ENCODE results near the gene CNN2. TPM values are rescaled to one million over a fixed set of nuclear protein-coding genes. Genes with fewer than 3 reads are reported as not detected.

The CNN2 gene
- total and polyA plus RNA-seq, 2 of the 4 experiments (the other 2 are of a cell fraction) = 272 to 395 TPM

- dilution Hi-C loops (cut with HindIII; ENCODE audit: low sequenced_read_pairs, unreplicated experiment) = no loop called here
- H3K4me3 ChIP-seq (ENCODE audit: insufficient read depth, low read depth, low read length) = no peak overlapping the region
These were observed 35.7 kb upstream of the CNN2 start for GRCh38 chr19:990746-991145.

More at GRCh38 chr19:990746-991145, 35.7 kb upstream of the CNN2 start:
- H3K14ac ChIP-seq (replicated peaks; ENCODE audit: low read depth, low read length) = no peak overlapping the region
- H3K23ac ChIP-seq (ENCODE audit: low read depth, low read length) = no peak overlapping the region
- H3K4me1 ChIP-seq (ENCODE audit: control insufficient read depth, insufficient read depth, low read length) = no peaks in the 10 kb centered on the region
- DNase-seq = no peak
- H3K9ac ChIP-seq (ENCODE audit: low read depth, low read length) = no peak overlapping the region
- H2BK15ac ChIP-seq (ENCODE audit: low read depth, low read length) = no peak overlapping the region
- no peak overlapping the region for H3K4ac ChIP-seq (ENCODE audit: low read depth, low read length)
- intact Hi-C loops (cut with micrococcal nuclease) = no loop called here
- H3K4me2 ChIP-seq (ENCODE audit: low read depth, low read length) = no peak overlapping the region
- no peak overlapping the region; the same call in 1 of the 2 replicates for H2AK5ac ChIP-seq (ENCODE audit: low read depth, low read length)
- H2BK5ac ChIP-seq (ENCODE audit: low read depth, low read length, poor library complexity, severe bottlenecking) = no peak overlapping the region
- in situ Hi-C loops (cut with MboI; ENCODE audit: low sequenced_read_pairs) = no loop called here
- H4K5ac ChIP-seq (ENCODE audit: low read depth, low read length) = no peak overlapping the region
- peaks cover 0 to 13% of the 10 kb centered on the region in 2 experiments; a peak in 3 of 4 replicates for H3K79me1 ChIP-seq (ENCODE audit: low read depth in 1 of 2, low read length in 2 of 2)
- CTCF ChIA-PET = no interaction called here
- no peak overlapping the region for H3K56ac ChIP-seq (ENCODE audit: extremely low read depth, insufficient read depth, low read length)
- no peaks in the 10 kb centered on the region; the same call in 1 of the 2 replicates for H4K20me1 ChIP-seq (ENCODE audit: insufficient read depth, low read length)
- H4K8ac ChIP-seq (ENCODE audit: low read depth in 2 of 2, low read length in 2 of 2) = no peak overlapping the region
- no peaks in the 10 kb centered on the region for H3K9me3 ChIP-seq (ENCODE audit: control insufficient read depth, insufficient read depth, low read length)
- ATAC-seq (ENCODE audit: low read depth) = no peak
- H3K27me3 ChIP-seq (ENCODE audit: control insufficient read depth, insufficient read depth, low read length) = peaks cover 2% of the 10 kb centered on the region; the same call in 1 of the 2 replicates
- H3K27ac ChIP-seq (ENCODE audit: insufficient read depth, low read length) = no peak overlapping the region
- H3K18ac ChIP-seq (ENCODE audit: low read depth, low read length) = no peak overlapping the region
- H2BK120ac ChIP-seq (ENCODE audit: low read depth, low read length) = no peak overlapping the region
- no peak overlapping the region for H2BK20ac ChIP-seq (ENCODE audit: low read depth, low read length)
- no TSS peak for BruUV-seq (replicated peaks)
- TF ChIP-seq ELK1 (IDR thresholded peaks at IDR 0.05; ENCODE audit: borderline replicate concordance, low read depth, low read length) (no peak), MAFK (IDR thresholded peaks at IDR 0.05; ENCODE audit: low read depth, low read length) (no peak), RFX5 (IDR thresholded peaks at IDR 0.05; ENCODE audit: low read depth, low read length) (no peak), CTCF (conservative IDR thresholded peaks at IDR 0.05; ENCODE audit: low read depth, low read length) (no peak), POLR2A (IDR thresholded peaks at IDR 0.05; ENCODE audit: low read depth, low read length) (no peak), CHD1 (IDR thresholded peaks at IDR 0.05; ENCODE audit: low read depth, low read length) (no peak), BHLHE40 (IDR thresholded peaks at IDR 0.05; ENCODE audit: low read depth, low read length) (no peak)
- H3K9me1 ChIP-seq (ENCODE audit: insufficient read depth, low read length) = no peaks in the 10 kb centered on the region
- 94% methylated on average over 18 of the region's 23 CpGs; no CpG with 5 or more reads in 1 of the 2 experiments for WGBS, 2 experiments (ENCODE audit: extremely low coverage in 2 of 2, insufficient read length in 1 of 2)
- peak overlapping the region; percentile 43 for H2AFZ ChIP-seq (replicated peaks; ENCODE audit: low read length, poor library complexity)
- no peak overlapping the region for H4K91ac ChIP-seq (ENCODE audit: insufficient read depth, low read depth, low read length)
- peaks cover 55% of the 10 kb centered on the region for H3K36me3 ChIP-seq (ENCODE audit: control insufficient read depth, insufficient read depth, low read length)
- H2AK9ac ChIP-seq (replicated peaks; ENCODE audit: low read depth, low read length, poor library complexity) = no peak overlapping the region
- POLR2A ChIA-PET (ENCODE audit: unreplicated experiment) = no interaction called here
